HG03175 (cell line): ENCODE measurements around the gene SNX21.
"Not testable (repeated sequence)": the region's sequence is repeated elsewhere in the genome, so short reads cannot be mapped to it uniquely, and the experiment has no call there.

Experiments
- ATAC-seq: cut with Tn5 transposase; IDR thresholded peaks from one replicate; pipeline ENCODE4 v1.9.1; 2021; ENCODE audit warnings: mild to moderate bottlenecking, moderate library complexity; ENCODE audit not compliant: unreplicated experiment

SNX21 gene, protein sequence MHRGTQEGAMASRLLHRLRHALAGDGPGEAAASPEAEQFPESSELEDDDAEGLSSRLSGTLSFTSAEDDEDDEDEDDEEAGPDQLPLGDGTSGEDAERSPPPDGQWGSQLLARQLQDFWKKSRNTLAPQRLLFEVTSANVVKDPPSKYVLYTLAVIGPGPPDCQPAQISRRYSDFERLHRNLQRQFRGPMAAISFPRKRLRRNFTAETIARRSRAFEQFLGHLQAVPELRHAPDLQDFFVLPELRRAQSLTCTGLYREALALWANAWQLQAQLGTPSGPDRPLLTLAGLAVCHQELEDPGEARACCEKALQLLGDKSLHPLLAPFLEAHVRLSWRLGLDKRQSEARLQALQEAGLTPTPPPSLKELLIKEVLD

DNA sequence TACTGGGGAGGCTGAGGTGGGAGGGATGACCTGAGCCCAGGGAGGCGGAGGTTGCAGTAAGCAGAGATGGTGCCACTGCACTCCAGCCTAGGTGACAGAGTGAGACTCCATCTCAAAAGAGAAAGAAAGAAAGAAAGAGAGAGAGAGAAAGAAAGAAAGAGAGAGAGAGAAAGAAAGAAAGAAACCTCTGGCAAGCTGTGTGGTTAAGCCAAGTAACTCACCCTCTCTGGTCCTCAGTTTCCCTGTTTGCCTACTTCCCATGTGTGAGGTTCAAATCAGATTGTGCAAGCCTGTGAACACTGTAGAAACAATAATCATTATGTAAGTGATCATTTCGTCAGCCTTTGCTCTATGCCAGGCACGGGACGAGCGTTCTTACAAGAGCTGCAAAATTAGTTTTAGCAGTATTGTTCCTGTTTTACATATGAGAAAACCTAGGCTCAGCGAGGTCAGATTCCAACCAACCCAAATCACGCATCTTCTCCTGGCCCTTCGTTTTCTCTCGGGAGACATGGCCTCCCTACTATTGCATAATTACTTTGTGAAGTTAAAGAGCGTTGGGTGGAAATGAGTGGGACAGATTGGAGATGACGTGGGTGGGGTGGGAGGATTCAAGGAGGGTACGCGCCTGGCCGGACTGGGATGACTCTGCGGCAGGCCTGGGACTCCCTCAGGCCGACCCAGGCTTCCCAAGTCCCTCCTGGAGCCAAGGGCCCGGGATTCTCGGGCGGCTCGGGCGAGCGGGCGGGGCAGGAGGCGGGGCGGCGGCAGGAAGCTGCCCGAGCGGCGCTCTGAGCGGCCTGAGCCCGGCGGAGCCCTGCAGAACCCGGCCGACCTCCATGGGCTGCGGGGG lies at the start of gene SNX21:
Gene SNX21 (plus strand): TSS at position 770 of the 853 bp plus-strand sequence. CDS start 121 bp downstream, outside the sequence.
- peak; percentile 55 for ATAC-seq

DNA sequence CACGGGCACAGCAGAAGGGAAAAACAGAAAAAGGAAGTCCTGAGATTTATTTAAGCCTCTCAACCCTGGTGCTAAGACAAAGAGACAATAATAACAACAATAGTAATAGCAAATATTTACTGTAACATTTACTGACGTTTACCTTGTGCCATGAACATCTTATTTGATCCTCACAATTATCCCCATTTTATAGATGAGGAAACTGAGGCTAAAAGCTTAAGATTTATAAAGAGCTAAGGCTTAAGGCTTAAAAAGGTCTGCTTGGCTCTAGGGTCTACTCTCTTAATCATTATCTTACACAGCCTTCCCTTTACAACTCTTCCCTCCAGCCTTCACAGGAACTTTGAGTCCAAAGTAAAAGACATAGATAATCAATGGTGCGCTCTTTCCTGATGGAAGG lies 45.2 kb upstream of the SNX21 start:
- ATAC-seq: no peak

DNA sequence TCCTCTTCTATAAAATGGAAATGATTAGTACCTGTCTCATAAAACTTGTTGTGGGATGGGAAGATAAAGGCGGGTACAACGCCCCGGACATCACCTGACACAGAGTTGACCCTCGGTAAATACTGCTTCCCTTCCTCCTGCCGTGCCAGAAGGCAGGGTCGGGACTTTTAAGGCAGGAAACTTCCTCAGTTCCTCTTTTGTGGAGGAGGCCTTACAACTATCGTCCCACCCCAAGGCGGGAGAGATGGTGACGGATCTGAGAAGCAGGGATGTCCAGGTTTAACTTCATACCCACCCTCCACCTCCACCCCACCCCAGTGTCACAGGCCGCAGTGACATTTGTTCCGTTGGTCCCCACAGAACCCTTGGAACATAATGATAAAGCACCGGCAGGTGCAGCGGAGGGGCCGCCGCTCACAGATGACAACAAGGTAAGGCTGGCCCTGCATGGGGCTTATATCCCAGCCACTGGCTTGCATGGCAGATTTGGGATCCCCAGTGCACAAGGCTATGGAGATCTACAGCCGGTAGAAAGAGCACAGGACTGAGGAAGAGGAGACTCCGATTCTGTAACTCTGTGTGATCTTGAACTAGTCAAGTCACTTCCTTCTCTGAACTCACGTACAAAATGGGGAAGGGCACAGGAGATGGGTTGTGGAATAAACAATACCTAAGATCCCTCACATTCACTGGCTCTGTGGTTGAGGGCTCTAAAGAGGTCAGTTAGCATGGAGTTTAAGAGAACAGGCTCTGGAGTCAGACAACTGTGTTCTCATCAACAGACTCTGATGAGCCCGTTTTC lies 41.1 kb upstream of the SNX21 start:
- peak; percentile 13 for ATAC-seq

DNA sequence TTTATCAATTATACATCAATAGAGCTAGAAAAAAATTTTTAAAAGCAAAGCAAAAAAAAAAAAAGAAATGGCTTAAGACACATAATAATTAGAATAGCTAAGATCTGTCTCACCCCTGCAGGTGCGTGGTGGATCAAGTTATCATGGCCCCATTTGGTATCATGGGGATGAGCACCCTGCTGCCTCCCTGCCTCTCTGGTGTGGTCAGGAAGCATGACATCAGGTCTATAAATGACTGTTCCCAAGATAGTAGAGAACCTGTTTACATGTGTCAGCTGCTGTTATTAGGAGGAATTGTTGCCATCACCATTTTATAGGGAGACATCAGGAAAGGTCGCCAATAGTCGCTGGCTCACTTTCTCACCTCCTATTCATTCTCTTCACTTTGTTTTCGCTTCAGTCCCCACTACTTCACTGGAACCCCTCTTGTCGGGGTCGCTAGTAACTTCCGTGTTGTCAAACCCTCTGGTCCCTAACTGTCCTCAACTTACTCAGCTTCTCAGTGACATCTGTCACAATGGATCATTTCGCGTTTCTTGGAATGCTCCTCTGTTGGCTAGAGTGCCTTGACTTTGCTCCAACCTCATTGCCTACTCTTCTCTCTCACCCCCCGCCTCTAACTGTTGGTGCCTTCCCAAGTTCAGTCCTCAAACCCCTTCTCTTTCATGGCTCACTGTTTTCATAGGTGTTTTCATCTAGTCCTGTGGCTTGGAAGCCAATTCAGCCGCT lies 37.1 kb upstream of the SNX21 start:
- no peak for ATAC-seq

DNA sequence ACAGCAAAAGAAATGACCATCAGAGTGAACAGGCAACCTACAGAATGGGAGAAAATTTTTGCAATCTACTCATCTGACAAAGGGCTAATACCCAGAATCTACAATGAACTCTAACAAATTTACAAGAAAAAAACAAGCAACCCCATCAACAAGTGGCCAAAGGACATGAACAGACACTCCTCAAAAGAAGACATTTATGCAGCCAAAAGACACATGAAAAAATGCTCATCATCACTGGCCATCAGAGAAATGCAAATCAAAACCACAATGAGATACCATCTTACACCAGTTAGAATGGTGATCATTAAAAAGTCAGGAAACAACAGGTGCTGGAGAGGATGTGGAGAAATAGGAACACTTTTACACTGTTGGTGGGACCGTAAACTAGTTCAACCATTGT lies 36.1 kb upstream of the SNX21 start:
- ATAC-seq: not testable (repeated sequence)

DNA sequence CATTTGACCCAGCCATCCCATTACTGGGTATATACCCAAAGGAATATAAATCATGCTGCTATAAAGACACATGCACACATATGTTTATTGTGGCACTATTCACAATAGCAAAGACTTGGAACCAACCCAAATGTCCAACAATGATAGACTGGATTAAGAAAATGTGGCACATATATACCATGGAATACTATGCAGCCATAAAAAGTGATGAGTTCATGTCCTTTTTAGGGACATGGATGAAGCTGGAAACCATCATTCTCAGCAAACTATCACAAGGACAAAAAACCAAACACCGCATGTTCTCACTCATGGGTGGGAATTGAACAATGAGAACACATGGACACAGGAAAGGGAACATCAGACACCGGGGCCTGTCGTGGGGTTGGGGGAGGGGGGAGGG lies 35.6 kb upstream of the SNX21 start:
- ATAC-seq: not testable (repeated sequence)

DNA sequence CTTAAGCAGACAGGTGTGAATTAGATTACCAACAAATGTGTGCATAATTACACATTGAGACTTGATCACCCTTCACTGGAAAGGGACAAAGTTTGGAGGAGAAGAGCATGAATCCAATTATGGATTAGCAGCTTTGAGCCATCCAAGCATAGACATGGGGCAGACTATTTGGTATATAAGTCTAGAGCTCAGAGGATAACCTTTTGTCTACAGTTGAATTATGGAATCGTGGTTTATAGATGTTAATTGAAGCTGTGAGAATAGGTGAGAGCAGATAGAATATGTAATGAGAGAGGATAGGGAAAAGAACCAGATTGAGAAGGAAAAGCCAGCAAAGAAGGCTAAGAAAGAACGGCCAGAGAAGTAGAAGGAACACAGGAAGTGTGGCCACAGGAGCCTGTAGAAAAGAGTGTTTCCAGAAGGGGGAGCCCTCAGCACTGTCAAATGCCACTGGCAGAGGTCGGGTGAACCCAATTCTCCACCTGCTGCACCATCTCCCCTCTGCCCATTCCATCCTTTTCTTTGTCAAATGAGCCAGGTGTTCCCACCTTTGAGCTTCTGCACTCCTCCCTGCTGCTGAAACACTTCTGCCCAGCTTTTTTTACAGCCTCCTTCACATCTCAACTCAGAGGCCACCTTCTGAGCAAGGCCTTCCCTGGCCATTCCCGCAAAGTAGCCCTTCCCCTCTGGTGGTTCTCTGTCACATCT lies 34.5 kb upstream of the SNX21 start:
- ATAC-seq: peak; percentile 51

DNA sequence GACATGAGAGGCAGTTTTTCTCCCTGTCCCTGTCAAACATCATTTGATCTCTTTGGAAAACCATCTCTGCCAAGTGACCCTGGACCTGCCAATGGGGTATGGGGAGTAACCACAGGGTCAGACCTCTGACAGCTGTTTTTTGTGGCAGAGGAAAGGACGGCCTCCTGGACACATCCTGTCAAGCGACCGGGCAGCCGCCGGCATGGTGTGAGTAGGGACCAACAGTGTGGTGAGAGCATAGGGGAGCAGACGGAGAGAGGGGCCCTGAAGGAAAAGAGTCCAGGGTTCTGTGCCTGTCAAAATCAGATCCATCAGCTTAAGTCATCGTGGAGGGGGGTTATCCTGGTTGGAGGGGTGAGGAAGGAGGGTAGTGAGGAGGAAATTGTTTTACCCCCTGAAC lies 31.7 kb upstream of the SNX21 start:
- no peak for ATAC-seq

DNA sequence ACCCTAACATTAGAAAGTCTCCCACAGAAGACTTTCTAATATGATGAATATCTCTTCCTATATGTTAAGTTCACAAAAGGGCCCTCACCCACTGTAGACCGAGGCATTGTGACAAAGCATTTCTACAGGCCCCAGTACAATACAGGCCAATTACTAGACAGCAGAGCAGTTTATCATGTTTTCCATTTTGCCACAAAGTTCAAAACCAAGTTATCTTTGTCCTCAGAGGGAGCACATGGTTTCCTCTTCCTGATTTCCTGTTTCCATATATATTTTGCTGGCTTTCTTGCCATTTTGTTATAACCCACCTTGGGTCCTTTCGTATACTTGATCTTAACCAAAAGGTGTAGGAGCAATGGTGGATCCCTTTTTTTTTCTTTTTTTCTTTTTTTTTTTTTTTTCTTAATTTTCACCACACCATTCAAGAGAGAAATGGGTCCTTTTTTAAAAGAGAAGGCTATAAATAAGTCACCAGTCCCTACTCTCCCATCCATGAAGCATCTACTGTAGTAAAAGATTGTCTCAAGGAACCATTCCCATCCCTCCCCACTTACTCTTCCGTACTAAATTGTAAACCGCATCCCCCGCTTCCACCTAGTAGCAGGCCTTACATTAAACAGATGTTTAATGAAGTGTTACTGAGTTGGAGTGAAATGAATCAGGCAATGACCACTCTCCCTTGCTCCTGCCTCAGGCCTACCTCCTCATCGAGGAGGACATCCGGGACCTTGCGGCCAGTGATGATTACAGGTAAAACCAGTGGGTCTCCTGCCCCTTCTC lies 23.2 kb upstream of the SNX21 start:
- ATAC-seq: no peak

DNA sequence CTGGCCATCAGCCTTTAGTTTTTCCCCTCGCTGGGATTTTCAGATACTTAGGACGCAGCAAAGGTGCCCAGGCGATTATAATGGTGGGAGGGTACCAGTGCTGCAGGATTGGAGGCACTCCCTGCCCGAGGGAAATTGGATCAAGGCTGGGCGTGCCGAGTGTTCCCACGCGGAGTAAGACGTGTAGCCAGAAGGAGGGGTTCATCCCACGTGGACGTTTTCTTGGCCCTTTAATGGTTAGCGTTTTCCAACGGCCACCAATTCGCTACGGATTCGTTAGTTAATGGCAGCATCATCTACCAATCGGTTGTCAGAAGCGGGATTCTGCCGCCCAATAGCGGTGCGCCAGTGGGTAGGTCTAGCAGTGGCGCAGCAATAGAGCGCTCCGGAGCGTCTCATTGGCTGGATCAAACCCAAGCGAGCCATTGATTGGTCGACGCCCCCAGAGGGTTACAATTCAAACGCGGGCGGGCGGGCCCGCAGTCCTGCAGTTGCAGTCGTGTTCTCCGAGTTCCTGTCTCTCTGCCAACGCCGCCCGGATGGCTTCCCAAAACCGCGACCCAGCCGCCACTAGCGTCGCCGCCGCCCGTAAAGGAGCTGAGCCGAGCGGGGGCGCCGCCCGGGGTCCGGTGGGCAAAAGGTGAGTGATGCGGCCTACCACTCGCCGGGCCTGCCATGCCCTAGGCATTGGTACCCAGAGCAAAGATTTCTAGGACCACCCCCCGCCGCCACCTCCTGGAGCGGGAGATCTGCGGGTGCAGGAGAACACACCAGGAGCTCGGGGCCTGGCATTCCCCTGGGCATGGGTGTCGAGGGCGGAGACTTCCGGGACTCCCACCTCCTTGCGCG lies 21.2 kb upstream of the SNX21 start, which contains the start of gene UBE2C:
Gene UBE2C (plus strand): TSS at position 488 of the 849 bp plus-strand sequence. CDS start 52 bp downstream, at position 540.
- peak; percentile 100 for ATAC-seq

DNA sequence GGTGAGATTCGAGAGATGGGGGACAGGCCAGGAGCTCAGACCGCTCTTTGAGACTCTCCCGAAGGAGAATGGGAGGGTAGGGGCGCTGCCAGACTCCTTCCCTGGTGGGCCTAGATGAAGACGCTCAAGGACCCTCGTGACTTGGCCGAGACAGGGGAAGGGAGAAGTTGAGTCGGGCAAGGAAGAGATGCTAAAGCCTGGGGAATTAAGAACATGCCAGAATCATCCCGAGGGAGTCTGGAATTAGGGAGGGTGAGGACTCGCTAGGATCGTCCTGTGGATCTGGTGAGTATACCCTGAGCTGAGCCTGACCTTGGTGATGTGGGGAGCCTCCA lies 20.6 kb upstream of the SNX21 start:
- no peak for ATAC-seq

DNA sequence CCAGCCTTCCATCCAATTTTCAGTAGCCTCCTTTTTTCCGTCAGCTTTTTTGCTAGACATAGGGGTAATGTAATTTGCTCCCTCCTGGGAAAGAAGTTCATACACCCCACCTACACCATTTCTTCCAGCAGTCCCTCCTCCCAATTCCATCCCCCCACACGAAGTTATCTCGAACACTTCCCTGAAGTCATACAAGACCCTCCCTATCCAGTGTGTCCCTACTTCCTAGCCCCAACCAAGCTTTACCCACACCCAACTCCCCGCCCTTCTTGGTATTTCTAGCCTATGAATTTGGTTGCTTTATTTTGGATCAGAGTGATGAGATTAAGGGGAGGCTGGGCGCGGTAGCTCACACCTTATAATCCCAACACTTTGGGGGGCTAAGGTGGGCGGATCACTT lies 20.1 kb upstream of the SNX21 start:
- no peak for ATAC-seq

DNA sequence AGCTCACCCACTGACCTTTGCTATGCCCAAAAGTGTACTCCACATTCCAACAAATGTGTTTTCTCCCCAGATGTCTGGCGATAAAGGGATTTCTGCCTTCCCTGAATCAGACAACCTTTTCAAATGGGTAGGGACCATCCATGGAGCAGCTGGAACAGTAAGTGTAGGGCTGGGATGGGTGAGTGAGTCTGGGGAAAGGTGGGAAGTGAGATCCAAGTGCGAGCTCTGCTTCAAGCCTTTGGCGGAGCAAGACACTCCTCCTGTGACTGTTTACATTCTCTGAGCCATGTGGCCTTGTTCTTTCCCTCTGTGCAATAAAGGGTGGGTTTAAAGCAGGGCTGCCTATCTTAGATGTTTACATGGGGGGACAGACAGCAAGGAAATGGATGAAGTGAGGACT lies 19.3 kb upstream of the SNX21 start:
- no peak for ATAC-seq

DNA sequence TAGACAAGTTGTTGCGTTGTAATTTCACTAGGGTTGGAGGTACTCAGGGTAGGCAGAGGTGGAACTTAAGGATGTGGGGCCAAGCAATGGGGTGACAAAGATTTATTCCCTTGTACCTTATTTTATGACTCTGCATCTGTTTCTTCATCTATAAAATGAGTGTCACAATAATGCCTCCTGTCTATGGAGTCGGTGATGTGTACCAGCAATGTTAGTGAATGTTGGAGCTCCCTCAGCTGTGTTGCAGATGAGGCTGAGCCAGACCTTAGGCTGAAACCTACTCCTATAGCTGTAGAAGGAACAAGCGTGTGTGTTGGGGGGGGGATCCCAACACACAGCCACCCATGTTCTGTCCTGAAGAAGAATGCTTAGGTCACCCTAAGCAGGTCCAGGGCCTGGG lies 16.6 kb upstream of the SNX21 start:
- ATAC-seq: no peak

DNA sequence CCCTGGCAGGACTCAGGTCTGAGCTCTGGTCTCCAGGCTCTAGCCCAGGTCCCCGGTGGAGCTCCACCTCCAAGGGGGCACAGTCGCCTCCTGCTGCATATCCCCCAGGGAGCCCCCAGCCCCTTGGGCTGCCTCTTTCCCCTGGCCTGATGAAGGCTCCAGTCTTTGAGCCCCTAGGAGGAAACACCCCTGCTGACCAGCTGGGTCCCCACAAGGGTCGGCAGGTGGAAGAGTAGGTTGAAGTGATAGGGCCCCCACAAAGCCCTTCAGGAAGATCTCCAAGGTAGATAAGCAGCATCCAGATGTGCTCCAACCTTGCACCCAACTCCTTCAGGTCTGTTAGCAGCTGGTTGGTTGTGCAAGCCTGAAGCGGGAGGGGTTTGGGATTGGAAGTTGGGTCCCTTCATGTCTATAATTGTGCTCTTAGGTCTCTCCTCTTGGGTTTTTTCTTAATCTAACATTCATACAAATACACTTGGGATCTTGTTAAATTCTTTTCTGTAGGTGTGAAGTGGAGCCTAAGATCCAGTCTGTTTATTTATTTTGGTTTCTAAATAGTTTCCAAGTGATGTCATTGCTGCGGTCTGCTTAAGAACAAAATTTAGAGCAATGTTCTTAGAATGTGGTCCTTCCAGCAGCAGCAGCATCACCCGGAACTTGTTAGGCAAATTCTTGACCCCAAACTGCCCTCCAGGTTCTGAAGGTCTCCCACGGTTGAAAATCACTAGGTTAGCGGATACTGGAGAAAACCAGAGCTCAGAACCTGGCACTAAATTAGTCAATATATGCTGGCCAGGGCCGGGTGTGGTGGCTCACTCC lies 16.0 kb upstream of the SNX21 start:
- ATAC-seq: no peak

DNA sequence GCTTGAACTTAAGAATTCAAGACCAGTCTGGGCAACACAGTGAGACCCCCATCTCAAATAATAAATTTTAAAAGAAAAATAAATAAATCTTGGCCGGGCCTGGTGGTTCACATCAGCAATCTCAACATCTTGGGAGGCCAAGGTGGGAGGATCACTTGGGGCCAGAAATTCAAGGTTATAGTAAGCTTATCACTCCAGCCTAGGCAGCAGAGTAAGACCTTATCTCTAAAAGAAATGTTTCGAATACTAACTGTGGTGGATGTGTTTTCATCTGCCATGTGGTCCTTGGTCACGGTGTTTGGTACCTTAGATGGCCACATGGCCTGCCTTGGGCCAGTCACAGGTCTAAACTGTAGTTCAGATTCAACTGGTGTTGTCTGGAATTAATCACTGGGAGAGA lies 15.4 kb upstream of the SNX21 start:
- ATAC-seq: no peak

DNA sequence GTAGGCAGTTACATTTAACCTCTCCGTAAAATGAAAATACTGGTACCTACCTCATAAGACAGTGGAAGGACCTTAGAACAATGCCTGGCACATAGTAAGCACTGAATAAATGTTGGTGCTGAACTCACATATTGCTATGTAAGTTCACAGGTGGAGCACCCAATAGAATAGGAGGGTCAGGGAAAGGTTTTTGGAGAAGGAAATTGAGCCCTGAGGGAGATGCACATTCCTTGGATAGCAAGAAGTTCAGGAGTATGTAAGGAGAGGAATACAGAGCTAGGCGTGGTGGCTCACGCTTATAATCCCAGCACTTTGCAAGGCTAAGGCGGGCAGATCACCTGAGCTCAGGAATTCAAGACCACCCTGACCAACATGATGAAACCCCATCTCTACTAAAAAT lies 14.1 kb upstream of the SNX21 start:
- ATAC-seq: no peak
